Measurements from ENCODE around the gene MRM3.
"Not testable (repeated sequence)": the region's sequence is repeated elsewhere in the genome, so short reads cannot be mapped to it uniquely, and the experiment has no call there.

GRCh38 chr17:749359-749758 is 32.8 kb upstream of the MRM3 start:
- not testable (repeated sequence) for TF ChIP-seq CTCF (IDR thresholded peaks at IDR 0.05; ENCODE audit: extremely low read depth in 1 of 2, insufficient read depth in 1 of 2, low read depth in 1 of 2, low read length in 2 of 2); FOS (IDR thresholded peaks at IDR 0.05; ENCODE audit: borderline replicate concordance, insufficient read depth, low read length); POLR2AphosphoS5 (IDR thresholded peaks at IDR 0.05; ENCODE audit: insufficient read depth, low read depth, low read length); POLR2A (IDR thresholded peaks at IDR 0.05; ENCODE audit: low read depth, low read length)
